LoVo (cell line): Measurements from ENCODE around the gene RPA3.
A peak's percentile ranks its signal among the peaks of the same experiment; 100 is the strongest.

Experiments
- DNase-seq: peaks from one replicate; pipeline ENCODE4 v3.0.0-alpha.2; 2016; ENCODE audit warnings: low spot score

Gene RPA3

GRCh38 chr7:7607010-7607409, 111.4 kb downstream of the RPA3 start:
- DNase-seq = no peak

GRCh38 chr7:7596176-7596575, 122.2 kb downstream of the RPA3 start:
- no peak for DNase-seq

GRCh38 chr7:7595451-7595850, 123.0 kb downstream of the RPA3 start:
- peak; percentile 33 for DNase-seq
